Progenitor cell of endocrine pancreas (in vitro differentiated cells): ENCODE results near the gene CMBL. TPM values are rescaled to one million over a fixed set of nuclear protein-coding genes. Genes with fewer than 3 reads are reported as not detected.
A peak's percentile ranks its signal among the peaks of the same experiment; 100 is the strongest.

ENCODE experiments used
- DNase-seq: peaks from one replicate; pipeline ENCODE4 v3.0.0; 2021; ENCODE audit warnings: low spot score; ENCODE audit not compliant: unreplicated experiment
- H3K27ac Mint-ChIP-seq: 2 replicates; pipeline ENCODE4 v1.8.0; 2021; ENCODE audit warnings: mild to moderate bottlenecking, moderate library complexity, mixed read lengths
- H3K27me3 Mint-ChIP-seq: 2 replicates; pipeline ENCODE4 v1.8.0; 2021; ENCODE audit warnings: mixed read lengths
- H3K36me3 Mint-ChIP-seq: 2 replicates; pipeline ENCODE4 v1.8.0; 2022; ENCODE audit warnings: mixed read lengths; ENCODE audit not compliant: insufficient read depth
- H3K4me1 Mint-ChIP-seq: 2 replicates; pipeline ENCODE4 v1.8.0; 2021; ENCODE audit warnings: low read depth, mixed read lengths
- H3K4me3 Mint-ChIP-seq: 2 replicates; pipeline ENCODE4 v1.8.0; 2021; ENCODE audit warnings: low read depth, mild to moderate bottlenecking, moderate library complexity, mixed read lengths
- H3K9me3 Mint-ChIP-seq: 2 replicates; pipeline ENCODE4 v1.8.0; 2021; ENCODE audit warnings: low read depth, mixed read lengths
- CTCF ChIP-seq: fragments of 200-600 bp; sonication (generic); IDR thresholded peaks from one replicate; pipeline ENCODE4 v1.5.0; 2021; ENCODE audit warnings: antibody characterized with exemption, mild to moderate bottlenecking; ENCODE audit not compliant: unreplicated experiment
- total RNA-seq: library from RNA; stranded (reverse); gene quantifications from 2 replicates; pipeline ENCODE4 v1.2.1, GENCODE V29; 2021

CMBL gene
- total RNA-seq, 1 donor from 2014 or later: 10.0 TPM

GRCh38 chr5:10283927-10284635, 23.6 kb downstream of the CMBL start:
- H3K9me3 Mint-ChIP-seq: no peaks in the 10 kb centered on the region
- DNase-seq: peak; percentile 72
- TF ChIP-seq CTCF: peak; percentile 89
- peak overlapping the region; percentile 20 for H3K27ac Mint-ChIP-seq
- peaks cover 7% of the 10 kb centered on the region for H3K36me3 Mint-ChIP-seq
- H3K4me3 Mint-ChIP-seq: no peak overlapping the region
- H3K4me1 Mint-ChIP-seq: peaks cover 3% of the 10 kb centered on the region
- H3K27me3 Mint-ChIP-seq: no peaks in the 10 kb centered on the region

GRCh38 chr5:10279925-10280720, 27.6 kb downstream of the CMBL start:
- no peak overlapping the region for H3K4me3 Mint-ChIP-seq

GRCh38 chr5:10279328-10279727, 28.4 kb downstream of the CMBL start:
- DNase-seq: no peak
- H3K4me1 Mint-ChIP-seq: peaks cover 3% of the 10 kb centered on the region
- no peak overlapping the region for H3K4me3 Mint-ChIP-seq
- no peak for TF ChIP-seq CTCF
- H3K9me3 Mint-ChIP-seq: no peaks in the 10 kb centered on the region
- H3K27ac Mint-ChIP-seq: no peak overlapping the region
- peaks cover 1% of the 10 kb centered on the region for H3K36me3 Mint-ChIP-seq
- H3K27me3 Mint-ChIP-seq: no peaks in the 10 kb centered on the region

More at GRCh38 chr5:10279925-10280720, 27.6 kb downstream of the CMBL start:
- Mint-ChIP-seq H3K9me3 (no peaks in the 10 kb centered on the region), H3K36me3 (peaks cover 1% of the 10 kb centered on the region), H3K4me1 (peaks cover 3% of the 10 kb centered on the region), H3K27ac (no peak overlapping the region), H3K27me3 (no peaks in the 10 kb centered on the region)
- TF ChIP-seq CTCF: no peak
- no peak for DNase-seq

GRCh38 chr5:10278658-10279279, 28.9 kb downstream of the CMBL start:
- Mint-ChIP-seq H3K36me3 (peaks cover 1% of the 10 kb centered on the region), H3K27me3 (no peaks in the 10 kb centered on the region)
- TF ChIP-seq CTCF: no peak

GRCh38 chr5:10277773-10278630, 29.7 kb downstream of the CMBL start:
- no peak overlapping the region for H3K27ac Mint-ChIP-seq
- H3K4me3 Mint-ChIP-seq: no peak overlapping the region
- no peaks in the 10 kb centered on the region for H3K27me3 Mint-ChIP-seq
- no peaks in the 10 kb centered on the region for H3K4me1 Mint-ChIP-seq
- no peak for TF ChIP-seq CTCF
- DNase-seq: no peak
- H3K9me3 Mint-ChIP-seq: no peaks in the 10 kb centered on the region
- H3K36me3 Mint-ChIP-seq: peaks cover 1% of the 10 kb centered on the region

More at GRCh38 chr5:10278658-10279279, 28.9 kb downstream of the CMBL start:
- no peak for DNase-seq
- Mint-ChIP-seq H3K9me3 (no peaks in the 10 kb centered on the region), H3K4me3 (no peak overlapping the region), H3K4me1 (peaks cover 1% of the 10 kb centered on the region), H3K27ac (no peak overlapping the region)
